ENCODE measurements around the gene USP7.

GRCh38 chr16:8923199-8923598 lies 40.5 kb downstream of the USP7 start:
- TF ChIP-seq CTCF (IDR thresholded peaks at IDR 0.05; ENCODE audit: low read length) (no peak), EZH2phosphoT487 (IDR thresholded peaks at IDR 0.05; ENCODE audit: low read length) (no peak)
